Nucleus accumbens (tissue), 56 donors: ENCODE measurements around the gene NUTF2.

ENCODE experiments used
- DNase-seq, 56 donors: peaks; one replicate each; lab custom pipeline; 2025; lab: John Stamatoyannopoulos, UW

Gene NUTF2

DNA sequence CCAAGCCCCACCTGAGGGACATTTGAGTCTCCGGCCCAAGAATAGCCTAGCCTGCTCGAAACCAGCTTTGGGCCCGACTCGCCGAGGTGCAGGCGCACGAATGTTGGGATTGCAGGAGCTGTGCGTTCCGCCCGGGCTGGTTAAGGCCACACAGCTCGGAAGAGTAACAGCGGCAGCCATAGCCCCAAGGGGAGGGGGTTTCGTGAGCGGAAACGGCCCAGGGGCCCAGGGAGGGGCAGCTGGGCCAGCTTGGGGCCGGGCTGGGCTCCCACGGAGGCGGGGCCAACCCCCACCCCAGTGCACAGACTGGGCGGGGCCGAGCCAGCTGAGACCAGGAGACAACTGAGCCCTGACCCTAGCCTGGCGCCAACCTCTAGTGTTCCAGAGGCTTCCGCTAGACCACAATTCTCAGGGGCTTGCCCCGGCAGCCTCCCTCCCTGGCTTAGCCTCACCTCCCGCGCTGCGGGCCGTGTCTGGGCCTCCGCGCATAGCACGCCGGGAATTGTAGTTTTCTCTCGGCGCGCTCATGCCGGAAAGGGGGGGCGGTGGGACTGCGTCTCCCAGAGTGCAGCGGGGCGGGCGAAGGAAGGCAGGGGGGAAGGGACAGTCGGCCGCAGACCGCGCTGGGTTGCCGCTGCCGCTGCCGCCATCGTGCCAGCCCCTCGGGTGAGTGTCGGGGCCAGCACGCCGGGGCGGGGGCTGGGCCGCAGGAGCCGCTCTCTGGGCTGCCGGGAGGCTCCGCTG is at the start of gene NUTF2:
TSS of gene NUTF2 (plus strand) at position 614 of the 744 bp plus-strand sequence. CDS start 18,198 bp downstream, outside the sequence.
- peak; percentile 33 to 98 (median 92) for DNase-seq

DNA sequence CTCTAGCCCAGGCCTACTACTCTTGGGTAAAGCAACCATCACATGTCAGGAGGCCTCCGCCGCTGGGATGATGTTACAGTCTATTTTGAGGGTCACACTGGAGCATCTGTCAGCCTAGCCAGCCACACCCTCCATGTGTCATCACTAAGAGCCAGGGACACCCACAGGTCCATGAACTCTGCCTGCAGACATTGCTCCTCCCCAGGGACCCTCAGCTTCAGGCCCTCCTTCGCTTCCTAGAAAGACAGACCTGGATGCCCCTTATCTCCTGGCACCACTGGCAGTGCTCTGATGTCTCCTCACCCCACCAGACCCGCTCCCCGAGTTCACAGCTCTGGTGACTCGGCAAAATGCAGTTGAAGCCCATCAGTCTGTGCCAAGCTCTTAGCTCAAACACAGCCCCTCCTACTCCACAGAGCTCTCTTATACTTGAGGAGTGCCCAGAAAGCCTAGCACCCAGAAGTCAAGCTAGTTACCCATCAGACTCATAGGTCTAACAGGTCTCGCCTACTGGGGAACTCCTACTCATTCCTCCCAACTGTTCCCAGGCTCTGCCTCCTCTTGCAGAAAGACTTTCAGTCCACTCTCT is 46.3 kb upstream of the NUTF2 start:
- DNase-seq: peak in 2 of 56 donors; percentile 1 to 2

DNA sequence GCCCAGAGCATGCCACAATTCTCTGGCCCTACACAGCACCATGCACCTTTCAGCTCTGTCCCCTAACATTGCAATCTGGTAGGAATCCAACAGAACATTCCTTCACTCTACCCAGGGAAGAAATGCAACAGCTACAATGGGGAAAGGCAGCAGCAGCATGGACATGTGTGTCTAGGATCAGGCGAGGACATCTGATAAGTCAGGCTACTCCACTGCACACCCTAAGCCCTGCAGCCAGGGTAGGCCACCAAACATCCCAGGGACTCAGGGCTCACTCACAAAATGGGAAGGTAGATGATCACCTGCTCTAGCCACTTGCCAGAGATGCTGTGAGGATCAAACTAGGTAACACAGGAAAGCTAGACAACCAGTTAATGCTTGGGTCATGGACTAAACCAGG is 45.5 kb upstream of the NUTF2 start:
- no peak for DNase-seq

DNA sequence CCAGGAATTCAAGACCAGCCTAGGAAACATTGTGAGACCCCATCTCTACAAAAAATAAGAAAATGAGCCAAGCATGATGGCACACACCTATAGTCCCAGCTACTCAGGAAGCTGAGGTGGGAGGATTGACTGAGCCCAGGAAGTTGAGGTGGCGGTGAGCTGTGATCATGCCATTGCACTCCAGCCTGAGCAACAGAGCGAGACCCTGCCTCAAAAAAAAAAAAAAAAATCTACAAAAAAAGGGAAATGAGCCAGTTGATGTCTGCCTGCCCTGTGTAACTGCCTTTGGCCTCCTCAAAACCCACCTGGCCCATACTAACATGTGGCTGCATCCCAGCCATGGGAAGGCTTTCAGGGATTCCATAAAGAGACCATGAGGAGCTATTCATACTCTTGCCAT is 44.9 kb upstream of the NUTF2 start:
- no peak for DNase-seq

DNA sequence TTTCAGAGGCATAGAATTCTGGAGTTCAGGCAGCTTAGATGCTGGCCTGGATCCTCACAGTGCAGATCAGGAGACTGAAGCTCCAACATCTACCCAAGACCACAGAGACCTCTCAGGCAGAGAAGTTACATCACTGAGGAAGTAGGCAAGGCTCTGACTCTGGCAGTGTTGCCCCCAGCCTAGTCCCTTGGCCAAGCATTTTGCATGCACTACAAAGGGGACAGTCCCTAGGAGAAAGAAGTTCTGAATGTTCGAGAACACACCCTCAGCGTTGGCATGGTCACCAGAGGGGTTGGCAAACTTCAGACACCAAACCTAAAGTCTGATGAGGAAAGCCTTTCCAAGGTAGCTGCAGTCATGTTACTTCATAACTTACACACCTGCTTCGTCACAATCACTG is 42.8 kb upstream of the NUTF2 start:
- DNase-seq: no peak

DNA sequence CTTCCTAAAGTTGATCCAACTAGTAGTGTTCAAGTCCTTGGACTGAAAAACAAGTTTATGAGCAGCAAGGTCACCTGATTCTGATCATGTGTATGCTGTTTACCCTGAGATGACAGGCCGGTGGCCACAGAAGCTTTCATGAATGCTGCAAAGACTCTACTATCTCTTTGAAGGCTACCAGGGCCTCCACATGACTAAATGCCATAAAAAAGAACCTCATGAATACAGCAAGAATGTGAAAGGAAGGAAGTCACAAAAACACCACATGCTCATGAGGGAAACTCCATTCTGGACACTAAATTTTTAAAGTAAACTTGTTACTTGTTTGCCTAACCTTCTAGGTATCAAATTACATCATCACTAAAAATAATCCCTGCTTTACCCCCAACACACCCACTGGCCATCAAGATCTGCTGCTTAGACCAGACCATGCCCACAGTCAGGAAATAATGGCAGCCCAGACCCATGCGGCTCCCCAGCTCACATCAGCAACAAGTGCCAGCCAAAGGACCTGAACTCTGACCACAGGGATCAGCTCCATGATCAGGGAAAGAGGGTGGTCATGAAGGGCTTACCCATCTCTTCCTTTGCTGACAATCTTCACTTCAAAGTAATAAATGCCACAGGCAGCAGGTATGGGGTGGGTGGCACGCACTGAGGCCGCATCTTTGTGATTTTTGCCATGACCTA is 41.7 kb upstream of the NUTF2 start:
- DNase-seq: no peak

DNA sequence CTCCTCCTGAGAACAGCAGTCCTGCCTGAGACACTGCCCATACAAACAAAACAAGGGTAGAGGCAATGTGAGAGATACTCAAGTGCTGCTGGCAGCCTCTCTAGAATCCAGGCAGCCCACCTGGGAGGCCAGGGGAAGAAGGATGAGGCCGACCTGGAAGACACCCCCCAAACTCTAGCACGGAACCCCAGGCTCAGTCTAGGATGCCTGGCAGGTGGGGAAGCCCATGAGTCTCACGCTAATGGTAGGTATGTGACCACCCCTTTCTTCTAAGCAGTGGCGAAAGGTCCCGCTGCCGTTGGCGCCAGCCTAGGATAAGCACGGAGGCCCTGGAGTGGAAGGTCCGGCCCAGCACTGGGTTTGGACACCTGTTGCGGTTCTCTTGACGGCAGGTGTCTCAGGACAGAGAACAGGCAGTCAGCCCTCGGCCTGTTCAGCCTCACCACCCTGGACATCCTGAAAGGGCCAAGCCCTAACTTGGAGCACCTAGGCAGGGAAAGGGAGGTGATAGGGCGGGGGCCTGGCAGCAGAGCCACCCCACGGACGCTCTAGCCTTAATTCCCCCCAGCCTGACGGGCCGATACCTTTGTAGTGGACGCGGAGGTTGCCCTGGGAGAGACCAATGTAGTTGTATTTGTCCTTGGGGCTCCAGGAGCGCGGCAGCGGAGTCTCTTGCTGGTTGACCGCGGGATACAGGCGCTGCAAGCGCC is 40.9 kb upstream of the NUTF2 start:
- DNase-seq: peak in 6 of 56 donors; percentile 21 to 62 (median 39)

DNA sequence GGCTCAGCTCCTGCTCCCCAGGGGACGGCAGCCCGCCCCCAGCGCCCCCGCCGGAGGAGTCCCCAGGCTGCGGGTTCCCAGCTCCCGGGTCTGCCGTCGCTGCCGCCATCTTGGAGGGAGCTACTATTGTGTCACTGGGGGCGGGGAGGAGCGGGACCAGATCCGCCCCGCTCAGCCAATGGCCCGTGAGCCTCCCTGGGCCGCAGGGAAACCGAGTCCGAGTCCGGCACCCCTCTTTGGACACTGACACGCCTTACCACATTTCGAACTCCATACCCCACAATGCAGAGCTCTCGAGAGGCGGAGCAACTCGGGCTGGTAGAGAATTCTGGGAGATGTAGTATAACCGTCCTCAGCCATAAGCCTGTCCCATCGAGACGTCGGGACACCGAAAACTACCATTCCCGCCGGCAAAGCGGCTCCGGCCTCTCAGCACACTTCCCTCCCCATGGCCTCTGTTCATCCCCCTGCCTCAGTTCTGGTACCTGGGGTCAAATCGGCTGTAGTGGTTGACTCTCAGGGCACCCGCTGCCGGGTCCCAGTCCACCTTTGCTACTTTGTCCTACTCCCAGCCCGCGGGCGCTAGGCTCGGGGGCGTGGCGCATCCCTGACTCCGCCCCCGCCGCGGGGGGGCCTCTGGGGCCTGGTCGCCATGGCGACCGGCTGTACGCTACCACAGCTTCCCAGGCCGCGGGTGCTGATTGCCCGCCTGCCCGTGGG is 40.1 kb upstream of the NUTF2 start, which contains the start of the genes RANBP10 and TSNAXIP1:
TSS of gene RANBP10 (minus strand) at position 133 of the 720 bp plus-strand sequence. CDS start at position 109, 24 bp downstream.
TSS of gene TSNAXIP1 (plus strand) at position 462 of the 720 bp plus-strand sequence. CDS start 261 bp downstream, outside the sequence.
- DNase-seq: peak; percentile 78 to 99 (median 98)

DNA sequence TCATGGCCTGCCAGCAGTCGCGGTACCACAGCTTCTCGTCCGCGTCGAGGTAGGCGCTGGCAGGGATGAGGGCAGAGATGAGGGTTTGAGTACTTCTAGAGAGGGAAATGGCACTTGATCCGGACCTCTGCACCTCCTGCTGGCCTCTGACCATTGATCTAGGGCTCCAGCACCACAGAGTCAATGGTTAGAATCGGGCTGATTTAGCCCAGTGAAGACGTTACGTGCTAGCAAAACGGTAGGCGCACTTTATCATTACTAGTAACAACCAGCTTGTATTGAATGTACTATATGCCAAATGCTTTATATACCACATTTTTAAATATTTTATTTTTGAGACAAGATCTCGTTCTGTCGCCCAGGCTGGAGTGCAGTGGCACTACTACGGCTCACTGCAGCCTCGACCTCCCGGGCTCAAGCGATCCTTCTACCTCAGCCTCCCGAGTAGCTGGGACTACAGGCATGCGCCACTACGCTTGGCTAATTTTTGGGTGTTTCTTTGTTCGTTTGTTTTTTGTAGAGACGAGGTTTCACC is 39.5 kb upstream of the NUTF2 start:
- DNase-seq: no peak

DNA sequence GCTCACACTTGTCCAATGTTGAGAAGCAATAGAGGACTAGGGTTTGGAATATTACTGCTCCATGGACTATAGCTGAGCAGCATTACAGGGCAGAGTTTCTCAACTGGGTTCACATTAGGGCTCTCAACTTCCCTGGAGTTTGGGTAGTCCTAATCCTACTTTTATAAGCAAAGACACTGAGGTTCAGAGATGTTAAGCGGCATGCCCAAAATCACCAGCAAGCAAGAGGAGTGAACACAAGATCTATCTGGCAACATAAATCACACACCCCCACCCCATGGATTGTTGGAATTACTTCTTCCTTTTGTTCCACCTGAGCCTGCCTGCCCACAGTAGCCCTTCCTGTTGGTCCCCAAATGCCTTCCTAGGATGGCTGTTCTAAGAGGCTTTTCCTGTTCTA is 34.8 kb upstream of the NUTF2 start:
- no peak for DNase-seq

DNA sequence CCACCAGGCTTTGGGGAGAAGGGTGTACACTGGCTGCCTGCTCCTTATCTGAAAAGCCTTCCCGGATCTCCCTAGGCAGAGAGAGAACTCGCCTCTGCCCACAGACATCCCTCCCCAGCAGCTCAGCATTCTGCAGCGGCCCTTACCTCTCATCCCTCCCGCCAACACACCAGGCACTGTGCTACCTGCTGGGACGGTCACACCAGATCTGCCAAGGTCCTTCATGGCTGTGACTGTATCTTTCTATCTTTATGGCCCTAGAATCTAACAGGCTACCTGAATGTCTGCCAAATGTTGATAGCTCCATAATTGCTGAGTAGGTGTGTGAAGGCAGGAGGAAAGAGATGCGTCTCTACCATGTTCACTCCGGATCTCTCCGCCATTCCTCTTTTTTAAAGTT is 32.2 kb upstream of the NUTF2 start:
- DNase-seq: no peak

DNA sequence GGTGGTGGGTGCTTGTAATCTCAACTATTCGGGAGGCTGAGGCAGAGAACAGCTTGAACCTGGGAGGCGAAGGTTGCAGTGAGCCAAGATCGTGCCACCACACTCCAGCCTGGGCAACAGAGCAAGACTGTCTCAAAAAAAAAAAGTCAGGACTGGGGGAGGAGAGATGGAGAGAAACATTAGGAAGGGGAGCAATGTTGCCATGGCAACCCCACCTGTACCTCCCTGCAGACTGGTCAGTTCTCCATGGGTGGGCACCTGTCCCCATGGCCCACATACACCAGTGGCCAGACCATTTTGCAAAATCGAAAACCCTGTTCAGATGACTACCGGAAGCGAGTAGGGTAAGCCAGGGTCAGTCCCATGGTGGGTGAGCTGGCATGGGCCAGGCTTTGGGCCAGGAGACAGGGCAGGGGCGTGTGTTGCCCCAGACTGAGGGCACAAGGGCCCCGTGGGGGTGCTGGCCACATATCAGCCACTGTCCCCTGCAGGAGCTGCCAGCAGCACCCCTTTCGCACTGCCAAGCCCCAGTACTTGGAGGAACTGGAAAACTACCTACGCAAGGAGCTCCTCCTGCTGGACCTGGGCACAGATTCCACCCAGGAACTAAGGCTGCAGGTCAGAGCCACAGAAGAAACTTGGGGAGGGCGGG is 26.0 kb upstream of the NUTF2 start:
- no peak for DNase-seq

DNA sequence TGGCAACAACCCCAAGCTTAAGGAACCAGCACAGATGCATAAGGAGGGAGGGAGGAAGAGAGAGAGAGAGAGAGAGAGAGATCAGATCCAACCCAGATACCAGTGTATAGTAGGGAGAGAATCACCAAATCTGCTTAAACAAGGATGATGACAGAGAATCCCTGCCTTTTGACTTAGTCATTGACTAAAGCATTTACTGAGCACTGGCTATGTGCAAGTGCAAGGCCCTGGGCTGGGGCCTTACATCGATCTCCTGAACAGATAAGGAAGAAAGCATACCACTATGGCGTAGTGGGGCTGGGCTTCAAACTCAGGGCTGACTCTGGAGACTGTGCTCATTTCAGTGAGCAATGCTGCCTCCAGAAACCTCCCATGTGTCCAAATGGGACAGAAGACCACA is 24.2 kb upstream of the NUTF2 start:
- DNase-seq: no peak

DNA sequence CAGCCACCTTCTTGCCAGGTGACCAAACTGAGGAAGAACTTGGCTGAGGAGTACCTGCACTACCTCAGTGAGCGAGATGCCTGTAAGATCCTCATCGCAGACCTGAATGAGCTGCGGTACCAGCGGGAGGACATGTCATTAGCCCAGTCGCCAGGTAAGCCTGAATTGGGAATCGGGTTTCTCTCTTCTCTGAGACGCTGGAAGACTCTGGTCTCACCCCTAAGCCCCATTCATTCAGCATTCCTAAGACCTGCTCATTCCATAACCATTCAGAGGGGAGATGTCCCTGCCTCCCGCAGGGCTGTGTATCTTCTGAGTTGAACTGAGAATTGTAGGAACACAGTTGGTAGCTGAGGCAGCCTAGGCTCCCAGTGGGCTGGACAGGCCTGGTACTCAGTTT is 21.6 kb upstream of the NUTF2 start:
- no peak for DNase-seq

DNA sequence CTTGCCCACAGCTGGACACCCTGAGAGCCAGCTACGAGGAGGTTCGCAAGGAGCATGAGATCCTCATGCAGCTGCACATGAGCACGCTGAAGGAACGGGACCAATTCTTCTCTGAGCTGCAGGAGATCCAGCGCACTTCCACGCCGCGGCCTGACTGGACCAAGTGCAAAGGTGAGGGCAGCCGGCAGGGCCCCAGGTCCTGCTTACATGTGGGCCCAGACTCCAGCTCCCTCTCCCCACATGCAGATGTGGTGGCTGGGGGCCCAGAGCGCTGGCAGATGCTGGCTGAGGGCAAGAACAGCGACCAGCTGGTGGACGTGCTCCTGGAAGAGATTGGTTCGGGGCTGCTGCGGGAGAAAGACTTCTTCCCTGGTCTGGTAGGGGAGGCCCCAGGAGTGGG is 20.8 kb upstream of the NUTF2 start:
- no peak for DNase-seq

DNA sequence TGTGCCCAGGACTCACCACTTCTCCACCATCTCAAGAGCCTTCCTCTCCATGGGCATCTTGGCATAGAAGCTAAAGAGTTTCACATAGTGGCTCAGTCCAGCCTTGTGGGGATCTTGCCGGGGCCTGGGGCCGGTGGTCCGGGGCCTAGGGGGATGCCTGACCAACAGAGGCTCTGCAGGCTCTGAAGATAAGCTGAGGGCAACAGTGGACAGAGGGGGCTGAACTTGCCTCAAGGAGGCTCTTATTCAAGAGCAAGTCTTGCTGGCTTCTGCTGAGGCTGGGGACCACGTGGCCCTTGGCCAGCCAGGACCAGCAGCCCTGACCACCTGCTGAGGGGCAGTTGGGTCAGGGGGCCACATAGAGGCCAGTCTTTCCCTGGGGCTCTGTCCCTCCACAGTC is 18.1 kb upstream of the NUTF2 start:
- no peak for DNase-seq

DNA sequence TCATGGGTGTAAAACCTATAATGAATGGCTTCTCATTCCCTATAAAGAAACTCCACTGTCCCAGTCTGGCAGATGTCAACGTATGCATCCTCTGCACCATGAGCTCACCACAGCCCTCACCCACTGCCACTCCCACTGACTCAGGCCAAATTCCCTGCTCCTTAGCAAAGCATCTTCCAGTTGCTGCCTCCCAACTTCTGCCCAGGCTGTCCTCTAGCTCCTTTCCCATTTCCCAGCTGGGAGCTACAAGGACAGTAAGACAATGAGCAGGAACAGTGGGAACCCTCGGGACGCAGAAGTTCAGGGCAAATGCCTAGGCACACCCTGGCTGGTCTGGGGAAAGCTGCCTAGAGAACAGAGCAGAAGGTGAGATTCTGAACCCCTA is 13.7 kb upstream of the NUTF2 start:
- peak in 1 of 56 donors; percentile 36 for DNase-seq

DNA sequence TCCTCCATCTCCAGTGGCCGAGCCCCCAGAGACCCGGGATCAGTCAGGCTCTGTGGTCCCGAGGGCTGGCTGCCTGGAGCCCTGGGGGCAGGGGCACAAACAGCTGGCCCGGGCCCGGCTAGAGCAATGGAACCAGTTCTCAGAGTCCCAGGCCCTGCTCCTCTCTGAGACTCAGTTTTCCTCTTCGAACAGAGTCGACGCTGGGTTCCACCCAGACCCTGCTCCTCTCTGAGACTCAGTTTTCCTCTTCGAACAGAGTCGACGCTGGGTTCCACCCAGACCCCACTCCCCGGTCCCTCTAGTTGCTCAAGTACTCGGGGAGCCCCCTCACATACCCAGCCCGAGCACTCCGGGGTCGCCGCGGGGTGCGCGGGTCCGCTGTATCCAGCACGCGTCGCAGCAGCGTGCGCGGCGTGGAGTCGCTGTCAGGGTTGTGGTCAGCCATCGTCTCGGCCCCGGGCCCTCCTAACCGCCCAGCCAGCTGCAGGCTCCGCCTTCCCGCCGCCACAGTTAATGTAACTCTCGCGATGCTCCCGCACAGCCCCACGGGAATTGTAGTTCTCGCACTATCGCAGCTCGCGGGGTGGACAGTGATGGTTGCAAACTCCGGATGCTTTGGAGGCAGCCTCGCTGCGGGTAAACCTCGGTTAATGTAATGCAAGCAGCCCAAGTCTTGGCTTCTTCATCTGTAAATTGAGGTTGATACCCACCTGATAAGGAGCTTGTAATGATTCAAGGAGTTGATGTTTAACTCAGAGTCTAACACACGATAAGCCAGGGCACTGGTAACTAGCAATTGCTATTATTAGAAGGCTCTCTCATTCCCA is 13.1 kb upstream of the NUTF2 start:
- peak; percentile 12 to 95 (median 86) for DNase-seq

DNA sequence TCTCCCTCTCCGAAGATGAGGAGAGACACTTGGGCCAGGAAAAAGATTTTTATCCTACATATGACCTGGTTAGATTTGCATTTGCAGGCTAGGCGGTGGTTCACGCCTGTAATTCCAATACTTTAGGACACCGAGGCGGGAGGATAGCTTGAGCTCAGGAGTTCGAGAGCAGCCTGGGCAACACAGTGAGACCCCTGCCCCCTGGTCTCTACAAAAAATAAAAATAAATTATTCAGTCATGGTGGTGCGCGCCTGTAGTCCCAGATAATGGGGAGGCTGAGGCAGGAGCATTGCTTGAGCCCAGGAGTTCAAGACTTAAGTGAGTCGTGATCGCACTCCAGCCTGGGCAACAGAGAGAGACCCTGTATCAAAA is 12.5 kb upstream of the NUTF2 start:
- no peak for DNase-seq
